ENCODE data around the gene TADA2B.

DNA sequence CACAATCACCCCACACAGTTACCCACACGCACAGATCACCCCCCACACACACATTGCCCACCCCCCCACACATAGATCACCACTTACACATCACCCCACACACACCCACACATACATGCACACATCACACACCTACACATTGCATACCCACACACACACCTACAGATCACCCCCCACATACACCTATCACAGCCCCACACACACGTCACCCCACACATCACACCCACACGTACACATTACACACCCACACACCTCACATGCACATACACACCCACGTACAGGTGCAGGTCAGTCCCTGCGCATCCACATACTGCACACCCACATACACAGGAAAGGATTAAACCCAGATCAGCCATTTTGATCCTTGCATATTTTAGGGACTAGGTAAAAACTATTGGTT is 15.3 kb upstream of the TADA2B start:
- TF ChIP-seq, protein P1, sequence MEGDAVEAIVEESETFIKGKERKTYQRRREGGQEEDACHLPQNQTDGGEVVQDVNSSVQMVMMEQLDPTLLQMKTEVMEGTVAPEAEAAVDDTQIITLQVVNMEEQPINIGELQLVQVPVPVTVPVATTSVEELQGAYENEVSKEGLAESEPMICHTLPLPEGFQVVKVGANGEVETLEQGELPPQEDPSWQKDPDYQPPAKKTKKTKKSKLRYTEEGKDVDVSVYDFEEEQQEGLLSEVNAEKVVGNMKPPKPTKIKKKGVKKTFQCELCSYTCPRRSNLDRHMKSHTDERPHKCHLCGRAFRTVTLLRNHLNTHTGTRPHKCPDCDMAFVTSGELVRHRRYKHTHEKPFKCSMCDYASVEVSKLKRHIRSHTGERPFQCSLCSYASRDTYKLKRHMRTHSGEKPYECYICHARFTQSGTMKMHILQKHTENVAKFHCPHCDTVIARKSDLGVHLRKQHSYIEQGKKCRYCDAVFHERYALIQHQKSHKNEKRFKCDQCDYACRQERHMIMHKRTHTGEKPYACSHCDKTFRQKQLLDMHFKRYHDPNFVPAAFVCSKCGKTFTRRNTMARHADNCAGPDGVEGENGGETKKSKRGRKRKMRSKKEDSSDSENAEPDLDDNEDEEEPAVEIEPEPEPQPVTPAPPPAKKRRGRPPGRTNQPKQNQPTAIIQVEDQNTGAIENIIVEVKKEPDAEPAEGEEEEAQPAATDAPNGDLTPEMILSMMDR (conservative IDR thresholded peaks at IDR 0.05; ENCODE audit: low read length), result no peak
- TF ChIP-seq EZH2phosphoT487 (IDR thresholded peaks at IDR 0.05; ENCODE audit: borderline replicate concordance), result no peak

Data from Loucy (cell line).